GM18511 (cell line): ENCODE measurements around the gene NDUFA5.
A peak's percentile ranks its signal among the peaks of the same experiment; 100 is the strongest.
"Not testable (repeated sequence)": the region's sequence is repeated elsewhere in the genome, so short reads cannot be mapped to it uniquely, and the experiment has no call there.

Experiments
- ATAC-seq: cut with Tn5 transposase; IDR thresholded peaks from one replicate; pipeline ENCODE4 v1.9.1; 2021; ENCODE audit warnings: mild to moderate bottlenecking, moderate library complexity; ENCODE audit not compliant: unreplicated experiment

Gene NDUFA5

DNA sequence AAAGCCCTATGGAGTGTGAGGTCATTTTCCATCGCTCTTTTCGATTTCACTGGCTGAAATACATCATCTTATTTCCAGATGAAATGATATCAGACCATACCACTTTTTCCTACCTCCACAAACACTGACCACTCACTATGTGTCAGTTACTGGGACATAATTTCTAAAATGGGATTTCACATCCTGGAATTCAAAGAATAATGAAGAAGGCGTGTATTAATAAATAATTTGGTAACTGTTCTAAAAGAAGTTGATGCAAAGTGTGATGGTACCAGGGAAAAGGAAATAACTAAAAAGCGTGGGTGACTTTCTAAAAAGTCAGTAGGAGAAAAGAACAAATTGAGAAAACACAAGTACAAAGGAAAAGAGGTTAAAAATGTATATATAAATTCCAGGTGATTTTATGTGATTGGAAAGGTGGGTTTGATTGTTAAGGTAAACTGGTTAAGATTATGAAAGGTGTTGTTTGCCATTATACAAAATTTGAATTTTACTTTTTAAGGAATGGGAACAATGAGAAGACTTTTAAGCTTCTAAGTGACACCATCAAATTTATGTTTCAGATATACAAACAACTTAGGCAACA, 764 bp upstream of the NDUFA5 start:
- ATAC-seq = no peak

DNA sequence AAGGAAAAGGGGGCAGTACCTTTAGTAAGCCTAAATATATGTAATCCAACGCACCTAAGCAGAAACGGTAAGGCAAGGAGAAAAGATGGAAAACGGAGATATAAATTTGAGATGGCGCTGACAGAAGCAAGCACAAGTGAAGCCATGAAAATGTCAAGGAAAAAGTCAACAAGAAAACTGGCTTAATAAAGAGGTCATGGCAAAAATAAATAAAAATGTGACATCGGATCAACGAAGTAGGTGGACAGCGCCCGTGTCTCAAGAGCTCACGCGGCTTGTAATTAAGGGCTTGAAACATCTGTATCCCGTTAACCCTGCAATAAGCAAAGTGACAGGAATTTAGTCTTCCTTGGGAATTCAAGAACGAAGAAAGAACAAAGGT, 611 bp downstream of the NDUFA5 start:
- ATAC-seq = no peak

DNA sequence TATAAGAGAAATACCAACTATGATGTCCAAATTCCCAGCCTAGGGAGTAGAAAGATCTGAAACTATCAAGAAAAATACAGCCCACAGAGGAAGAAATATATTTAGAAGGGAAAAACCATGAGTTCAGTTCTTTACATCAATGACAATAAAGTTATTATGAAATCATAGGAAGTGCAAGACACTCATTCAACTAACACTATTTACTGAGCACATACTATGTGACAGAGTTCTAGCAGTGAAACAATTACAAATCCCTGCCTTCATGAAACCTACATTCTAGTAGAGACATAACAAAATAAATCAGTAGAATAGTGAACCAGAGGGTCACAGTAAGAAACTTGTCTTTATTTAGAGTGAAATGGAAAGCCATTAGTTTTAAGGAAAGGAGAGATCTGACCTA, 2.1 kb downstream of the NDUFA5 start:
- ATAC-seq = no peak

- no peak for ATAC-seq
Observed at GRCh38 chr7:123553159-123553558, 4.5 kb downstream of the NDUFA5 start.

- ATAC-seq = no peak
Observed at GRCh38 chr7:123552641-123553040, 5.0 kb downstream of the NDUFA5 start.

DNA sequence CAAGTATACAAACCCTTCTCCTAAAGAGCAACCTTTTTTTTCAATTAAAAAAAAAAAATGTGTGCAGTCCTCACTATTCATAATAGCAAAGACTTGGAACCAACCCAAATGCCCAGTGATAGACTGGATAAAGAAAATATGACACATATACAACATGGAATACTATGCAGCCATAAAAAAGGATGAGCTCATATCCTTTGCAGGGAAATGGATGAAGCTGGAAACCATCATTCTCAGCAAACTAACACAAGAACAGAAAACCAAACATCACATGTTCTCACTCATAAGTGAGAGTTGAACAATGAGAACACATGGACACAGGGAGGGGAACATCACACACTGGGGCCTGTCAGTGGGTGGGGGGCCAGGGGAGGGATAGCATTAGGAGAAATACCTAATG, 5.5 kb downstream of the NDUFA5 start:
- ATAC-seq = not testable (repeated sequence)

DNA sequence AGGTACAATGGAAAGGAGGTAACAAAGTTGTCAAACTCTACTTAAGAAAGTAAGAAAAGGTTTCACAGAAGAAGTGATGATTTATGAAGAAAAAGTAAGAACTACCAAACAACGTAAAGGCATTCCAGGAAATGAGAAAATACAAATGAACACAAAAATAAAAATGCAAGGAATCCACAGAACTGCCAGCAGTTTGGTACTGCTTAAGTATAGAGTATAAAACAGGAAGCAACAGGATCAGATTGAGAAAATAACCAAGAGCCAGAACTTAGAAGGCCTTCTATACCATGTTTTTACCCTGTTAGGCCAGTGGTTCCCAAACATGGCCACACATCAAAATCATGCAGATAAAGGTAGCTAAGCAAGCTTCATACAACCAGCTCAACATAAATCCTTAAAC, 9.2 kb downstream of the NDUFA5 start:
- no peak for ATAC-seq

GRCh38 chr7:123539871-123540270, 17.7 kb downstream of the NDUFA5 start:
- ATAC-seq = peak; percentile 40

DNA sequence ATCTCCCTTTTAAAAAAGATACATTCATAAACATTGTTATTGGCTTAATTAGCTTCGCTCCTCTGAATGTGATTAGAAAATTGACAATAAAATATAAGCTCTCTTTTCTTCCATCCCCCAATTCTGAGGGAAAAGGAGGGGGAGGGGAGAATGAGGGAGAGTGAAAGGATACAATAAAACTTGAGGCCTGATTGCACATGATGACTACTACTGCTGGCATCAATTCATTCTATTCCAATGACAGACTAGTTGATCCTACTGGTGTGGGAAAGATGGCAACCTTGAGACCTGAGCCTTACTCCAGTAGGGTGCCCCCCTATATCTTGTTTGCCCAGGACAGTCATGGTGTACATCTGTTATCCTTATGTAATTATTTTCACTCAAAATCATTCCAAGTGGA, 18.7 kb downstream of the NDUFA5 start:
- ATAC-seq = no peak

DNA sequence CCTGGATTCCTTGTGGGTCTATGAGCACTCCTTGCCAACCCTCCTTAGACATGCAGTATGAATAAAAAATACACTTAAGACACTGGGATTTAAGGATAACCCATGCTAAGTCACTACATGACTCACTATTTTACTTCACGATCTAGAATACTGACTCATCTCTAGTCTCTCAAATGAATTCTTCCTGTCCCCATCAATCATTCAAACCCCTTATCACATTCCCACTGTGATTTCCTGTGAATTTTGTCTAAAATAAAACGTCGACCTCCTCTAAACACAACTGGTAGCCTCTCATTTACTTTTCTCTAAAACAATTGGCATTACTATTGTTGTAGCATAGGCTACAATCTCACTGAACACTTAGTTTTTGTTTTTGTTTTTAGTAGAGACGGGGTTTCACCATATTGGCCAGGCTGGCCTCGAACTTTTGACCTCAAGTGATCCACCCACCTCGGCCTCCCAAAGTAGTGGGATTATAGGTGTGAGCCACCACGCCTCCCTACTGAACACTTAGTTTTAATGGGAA, 19.4 kb downstream of the NDUFA5 start:
- ATAC-seq = no peak

DNA sequence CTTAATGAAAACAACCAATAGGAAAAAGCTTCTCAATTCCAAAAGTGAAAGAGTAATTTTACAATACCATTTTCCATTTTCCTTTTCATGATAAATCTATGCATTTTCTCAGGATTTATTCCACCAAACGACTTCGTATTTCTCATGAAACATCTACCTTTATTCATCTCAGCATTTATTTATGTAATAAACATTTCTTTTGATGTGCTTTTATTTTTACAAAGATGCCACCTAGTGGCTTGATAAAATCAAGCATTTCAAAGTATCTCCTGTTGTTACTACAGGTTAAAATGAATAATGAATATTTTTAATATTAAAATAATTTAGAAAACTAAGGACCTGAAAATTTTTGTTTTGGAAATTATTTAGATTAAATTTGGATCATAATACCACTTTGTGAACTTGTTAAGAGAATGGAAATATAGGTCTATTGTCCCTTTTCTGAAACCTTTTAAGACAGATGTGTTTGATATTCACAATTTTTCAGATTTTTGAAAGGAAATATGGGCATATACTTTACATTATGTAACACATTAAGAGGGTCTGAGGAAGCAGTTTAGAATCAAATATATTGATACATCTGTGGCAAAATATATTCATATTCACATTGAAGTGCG, 20.5 kb downstream of the NDUFA5 start:
- ATAC-seq = no peak

GRCh38 chr7:123535517-123535916, 22.1 kb downstream of the NDUFA5 start:
- no peak for ATAC-seq

GRCh38 chr7:123534383-123535260, 23.0 kb downstream of the NDUFA5 start, which contains the start of gene IQUB:
Gene IQUB, minus strand, starts transcription at chr7:123534595. Its CDS starts 22,255 bp downstream, at chr7:123512340.
- ATAC-seq = peak; percentile 71

DNA sequence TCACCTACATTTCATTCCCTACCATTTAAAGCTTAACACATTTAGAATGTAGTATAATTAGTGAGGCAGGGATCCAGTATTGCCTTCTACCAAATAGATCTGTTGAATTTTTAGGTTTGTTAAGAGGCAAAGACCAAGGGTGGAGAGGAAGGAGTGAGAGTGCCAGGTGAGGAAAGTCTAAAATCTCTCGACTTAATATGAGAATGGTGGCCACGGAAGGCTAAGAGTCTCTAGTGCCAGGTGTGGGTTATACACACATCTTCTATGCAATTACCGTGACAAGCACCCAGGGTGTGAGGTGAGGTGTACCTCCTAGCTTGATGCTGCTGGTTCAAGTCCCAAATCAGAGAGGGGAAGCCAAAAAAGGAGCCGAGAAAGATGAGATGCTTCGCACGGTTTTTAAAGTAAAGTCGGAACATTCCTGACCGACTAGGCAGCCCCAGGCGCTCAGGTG, 23.7 kb downstream of the NDUFA5 start:
- ATAC-seq = peak; percentile 19

DNA sequence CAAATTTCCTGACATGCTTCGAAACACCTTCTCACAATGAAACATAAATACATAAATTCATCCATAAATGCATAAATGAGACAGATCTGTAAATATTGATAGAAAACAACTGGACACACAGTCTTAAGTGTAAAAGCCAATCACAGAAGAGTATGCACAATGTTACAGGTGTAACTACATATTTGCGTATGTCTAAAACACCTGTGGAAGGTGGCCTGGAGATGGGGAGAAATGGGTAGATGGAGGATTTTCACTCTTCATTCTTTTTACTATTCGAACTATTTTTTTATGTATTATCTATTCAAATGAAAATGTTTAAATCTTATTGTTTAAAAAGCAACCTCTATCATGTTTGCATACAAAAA, 24.1 kb downstream of the NDUFA5 start:
- ATAC-seq = no peak

DNA sequence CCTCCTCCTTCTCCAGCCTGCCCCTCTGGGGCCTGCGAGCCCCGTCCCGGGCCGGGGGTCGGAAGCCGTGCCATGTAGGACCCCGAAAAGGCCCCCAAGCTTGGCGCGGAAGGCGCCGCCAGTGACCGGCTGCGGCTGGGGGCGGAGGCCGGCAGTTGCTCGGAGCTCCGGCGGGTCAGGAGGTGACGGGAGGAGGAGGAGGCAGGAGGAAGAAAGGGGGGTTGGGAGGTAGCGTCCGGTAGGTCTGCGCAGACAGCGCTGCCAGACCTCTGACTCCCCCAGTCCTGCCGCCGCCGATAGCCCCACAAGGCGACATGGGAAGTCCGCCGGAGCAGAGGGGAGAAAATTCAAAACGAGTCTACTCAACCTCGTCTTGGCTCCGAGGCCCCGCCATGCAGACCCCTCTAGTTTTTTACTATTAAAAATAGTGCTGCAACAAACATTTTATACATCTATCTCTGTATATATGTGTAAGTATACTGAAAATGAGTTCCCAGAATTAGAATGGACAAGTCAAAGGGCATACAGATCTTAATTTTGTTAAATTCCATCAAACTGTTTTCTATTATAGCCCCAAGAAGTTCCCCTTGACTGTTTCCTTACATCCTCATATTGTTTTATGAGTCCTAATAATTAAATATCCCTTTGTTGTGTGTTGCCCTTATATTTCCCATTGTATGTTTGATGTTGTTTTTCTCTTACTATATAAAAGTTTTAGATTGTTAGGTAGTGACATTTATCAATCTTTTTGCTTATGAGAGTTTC, 24.6 kb downstream of the NDUFA5 start:
- peak; percentile 33 for ATAC-seq

GRCh38 chr7:123532343-123532742, 25.3 kb downstream of the NDUFA5 start:
- ATAC-seq = peak; percentile 1

DNA sequence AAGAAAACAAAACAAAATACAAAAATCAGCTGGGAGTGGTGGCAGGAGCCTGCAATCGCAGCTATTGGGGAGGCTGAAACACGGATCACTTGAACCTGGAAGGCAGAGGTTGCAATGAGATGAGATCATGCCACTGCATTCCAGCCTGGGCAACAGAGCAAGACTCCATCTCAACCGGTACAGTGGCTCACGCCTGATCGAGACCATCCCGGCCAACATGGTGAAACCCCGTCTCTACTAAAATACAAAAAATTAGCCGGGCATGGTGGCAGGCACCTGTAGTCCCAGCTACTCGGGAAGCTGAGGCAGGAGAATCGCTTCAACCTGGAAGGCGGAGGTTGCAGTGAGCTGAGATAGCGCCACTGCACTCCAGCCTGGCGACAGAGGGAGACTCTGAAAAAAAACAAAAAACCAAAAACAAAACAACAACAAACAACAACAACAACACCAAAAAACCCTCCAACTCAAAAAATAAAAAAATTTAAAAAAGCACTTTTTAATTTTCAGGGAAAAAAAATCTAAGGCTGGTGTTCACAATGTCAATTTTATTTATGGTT, 27.5 kb downstream of the NDUFA5 start:
- ATAC-seq = not testable (repeated sequence)

DNA sequence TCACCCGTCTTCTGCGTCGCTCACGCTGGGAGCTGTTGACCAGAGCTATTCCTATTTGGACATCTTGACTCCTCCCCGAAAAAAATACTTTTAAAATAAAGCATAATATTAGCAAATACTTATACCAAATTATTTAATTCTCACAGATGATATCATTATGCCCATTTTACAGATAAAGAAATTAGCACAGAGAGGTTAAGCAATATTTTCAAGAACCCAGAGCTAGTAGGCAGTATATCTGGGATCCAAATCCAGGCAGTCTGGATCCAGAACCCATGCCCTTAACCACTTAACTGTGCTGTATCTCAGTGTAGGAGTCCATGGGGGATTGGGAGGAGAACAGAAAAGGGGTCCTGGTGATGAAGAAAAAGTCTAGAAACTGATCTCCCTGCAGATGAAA, 29.4 kb downstream of the NDUFA5 start:
- ATAC-seq = no peak

- not testable (repeated sequence) for ATAC-seq
Observed at GRCh38 chr7:123527712-123528225, 29.8 kb downstream of the NDUFA5 start.
